MM.1S (cell line): ENCODE measurements around the gene NUDT7.

Experiments used
- EZH2 ChIP-seq: fragments of 300-600 bp; sonication (generic); optimal IDR thresholded peaks from 2 replicates; pipeline ENCODE3; 2017; ENCODE audit warnings: low read depth, mild to moderate bottlenecking, antibody characterized with exemption, low read length, mixed read lengths
- EZH2phosphoT487 ChIP-seq: fragments of 300-600 bp; sonication (generic); IDR thresholded peaks from 2 replicates; pipeline ENCODE4 v1.6.1; 2018; ENCODE audit warnings: antibody characterized with exemption, low read length
- TF ChIP-seq, protein P1 (sequence below): fragments of 300-600 bp; sonication (generic); IDR thresholded peaks from 2 replicates; pipeline ENCODE4 v1.5.1; 2016; ENCODE audit warnings: antibody characterized with exemption, low read length, mixed read lengths

- TF ChIP-seq, protein P1, sequence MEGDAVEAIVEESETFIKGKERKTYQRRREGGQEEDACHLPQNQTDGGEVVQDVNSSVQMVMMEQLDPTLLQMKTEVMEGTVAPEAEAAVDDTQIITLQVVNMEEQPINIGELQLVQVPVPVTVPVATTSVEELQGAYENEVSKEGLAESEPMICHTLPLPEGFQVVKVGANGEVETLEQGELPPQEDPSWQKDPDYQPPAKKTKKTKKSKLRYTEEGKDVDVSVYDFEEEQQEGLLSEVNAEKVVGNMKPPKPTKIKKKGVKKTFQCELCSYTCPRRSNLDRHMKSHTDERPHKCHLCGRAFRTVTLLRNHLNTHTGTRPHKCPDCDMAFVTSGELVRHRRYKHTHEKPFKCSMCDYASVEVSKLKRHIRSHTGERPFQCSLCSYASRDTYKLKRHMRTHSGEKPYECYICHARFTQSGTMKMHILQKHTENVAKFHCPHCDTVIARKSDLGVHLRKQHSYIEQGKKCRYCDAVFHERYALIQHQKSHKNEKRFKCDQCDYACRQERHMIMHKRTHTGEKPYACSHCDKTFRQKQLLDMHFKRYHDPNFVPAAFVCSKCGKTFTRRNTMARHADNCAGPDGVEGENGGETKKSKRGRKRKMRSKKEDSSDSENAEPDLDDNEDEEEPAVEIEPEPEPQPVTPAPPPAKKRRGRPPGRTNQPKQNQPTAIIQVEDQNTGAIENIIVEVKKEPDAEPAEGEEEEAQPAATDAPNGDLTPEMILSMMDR, result no peak
- TF ChIP-seq EZH2 (no peak), EZH2phosphoT487 (no peak)
These were observed 23.7 kb downstream of the NUDT7 start for GRCh38 chr16:77745972-77746371.
